HG02571 (cell line): ENCODE data around the gene USP4.

Source experiments
- ATAC-seq: cut with Tn5 transposase; IDR thresholded peaks from one replicate; pipeline ENCODE4 v1.9.1; 2021; ENCODE audit warnings: mild to moderate bottlenecking, moderate library complexity; ENCODE audit not compliant: unreplicated experiment

Gene USP4

DNA sequence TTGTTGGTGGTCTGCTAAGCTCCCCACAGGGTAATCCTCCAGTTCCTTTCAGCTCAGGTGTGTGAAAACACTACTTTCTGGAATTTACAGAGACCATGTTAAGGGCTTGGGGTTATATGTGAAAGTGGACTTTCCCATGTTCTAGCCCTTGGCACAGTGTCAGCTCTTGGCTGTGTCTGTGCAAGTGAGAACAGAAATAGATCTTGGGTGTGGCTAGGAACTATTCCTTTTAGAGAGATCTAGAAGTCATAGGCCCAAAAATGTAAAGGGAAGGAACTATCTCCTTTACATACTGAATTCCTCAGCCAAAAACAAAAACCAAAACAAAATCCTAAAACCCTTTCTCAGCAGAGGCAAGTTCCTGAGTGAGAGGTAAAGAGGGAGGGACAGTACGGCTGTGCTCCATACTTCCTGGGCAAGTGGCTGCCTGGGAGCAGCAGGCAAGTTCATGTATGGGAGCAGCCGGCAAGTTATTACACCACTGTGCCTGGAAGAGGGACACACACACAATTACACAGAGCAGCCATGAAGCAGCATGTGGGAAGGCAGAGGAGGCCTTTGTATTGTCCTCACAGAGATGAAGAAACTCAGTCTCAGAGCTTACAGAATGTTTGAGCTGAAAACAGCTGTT, 43.0 kb downstream of the USP4 start:
- ATAC-seq: no peak

DNA sequence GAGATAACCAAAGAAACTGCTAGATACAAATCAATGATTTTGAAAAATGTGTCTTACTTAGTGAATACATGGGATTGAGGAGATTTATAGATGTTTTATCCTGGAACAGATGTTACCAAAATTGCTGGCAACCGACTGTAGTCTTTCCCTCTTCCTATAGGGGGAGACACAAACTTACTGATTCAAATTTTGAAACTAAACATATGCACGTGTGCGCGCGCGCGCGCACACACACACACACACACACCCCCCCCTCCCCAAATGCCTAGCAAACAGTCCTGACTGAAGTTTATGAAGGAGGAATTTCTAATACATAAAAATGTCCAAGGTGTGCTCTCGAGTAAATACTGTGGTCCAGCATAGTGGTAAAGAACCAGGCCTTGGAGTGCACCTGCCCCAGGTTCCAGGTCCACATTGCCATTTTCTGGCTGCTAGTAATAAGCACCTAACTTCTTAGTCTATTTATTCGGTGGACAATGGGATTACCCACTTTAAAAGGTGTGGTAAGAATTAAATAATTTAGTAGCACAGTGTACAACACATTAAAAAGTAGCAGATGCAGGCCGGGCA, 44.3 kb downstream of the USP4 start:
- ATAC-seq: no peak

DNA sequence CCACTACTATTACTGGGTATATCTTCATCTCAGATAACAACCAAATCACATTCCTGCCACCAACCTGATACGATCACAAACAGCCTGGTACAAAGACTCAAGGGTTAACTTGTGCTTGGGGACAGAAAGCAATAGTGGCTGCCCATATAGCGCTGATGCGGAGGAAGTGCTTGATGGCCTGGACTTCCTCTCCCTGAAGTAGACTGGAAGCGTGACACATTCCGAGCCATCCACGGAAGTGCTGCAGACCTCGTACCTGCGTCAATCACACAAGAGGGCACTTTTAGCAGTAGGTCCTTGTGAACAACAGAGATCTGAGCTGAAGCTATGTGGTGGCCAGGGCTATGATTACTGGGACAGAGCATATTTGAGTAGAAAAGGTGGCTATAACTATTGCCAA, 45.5 kb downstream of the USP4 start:
- ATAC-seq: no peak

- no peak for ATAC-seq
Observed at GRCh38 chr3:49283997-49284396, 55.9 kb downstream of the USP4 start.

GRCh38 chr3:49279376-49279775, 60.5 kb downstream of the USP4 start:
- ATAC-seq: no peak

DNA sequence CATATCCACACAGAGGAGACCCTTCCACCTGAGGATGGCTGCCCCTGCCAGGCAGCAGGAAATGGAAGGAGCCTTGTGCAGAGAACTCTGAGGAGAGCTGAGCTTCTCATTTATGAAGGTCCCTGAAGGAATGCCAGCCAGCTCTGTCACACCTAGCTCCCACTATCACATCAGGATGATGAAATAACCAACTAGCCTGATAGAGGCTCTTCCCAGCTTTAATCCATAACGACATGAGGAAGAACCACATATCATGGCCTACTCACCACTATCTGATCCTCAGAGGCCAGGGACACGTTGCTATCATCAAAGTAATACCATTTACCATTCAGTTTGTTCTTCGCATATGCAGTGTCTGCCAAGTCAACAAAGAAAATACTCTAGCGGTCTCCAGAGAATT, 61.3 kb downstream of the USP4 start:
- no peak for ATAC-seq

DNA sequence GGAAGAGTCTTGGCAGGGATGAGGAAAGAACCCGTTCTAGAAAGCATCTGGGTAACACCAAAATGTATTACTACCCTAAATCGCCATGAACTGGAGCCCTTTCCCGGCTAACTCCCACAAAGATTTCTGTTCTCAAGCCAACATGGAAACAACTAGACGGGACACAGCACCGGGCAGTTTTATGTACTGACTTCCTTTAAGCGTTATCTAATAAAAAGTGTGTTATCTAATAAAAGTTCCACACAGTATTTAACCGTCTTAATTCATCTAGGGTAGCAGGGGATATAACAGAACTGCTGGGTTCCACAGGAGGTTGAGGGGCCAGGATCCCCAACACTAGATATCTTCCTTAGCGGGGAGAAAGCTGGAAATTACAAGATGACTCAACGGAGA, 62.5 kb downstream of the USP4 start:
- no peak for ATAC-seq

DNA sequence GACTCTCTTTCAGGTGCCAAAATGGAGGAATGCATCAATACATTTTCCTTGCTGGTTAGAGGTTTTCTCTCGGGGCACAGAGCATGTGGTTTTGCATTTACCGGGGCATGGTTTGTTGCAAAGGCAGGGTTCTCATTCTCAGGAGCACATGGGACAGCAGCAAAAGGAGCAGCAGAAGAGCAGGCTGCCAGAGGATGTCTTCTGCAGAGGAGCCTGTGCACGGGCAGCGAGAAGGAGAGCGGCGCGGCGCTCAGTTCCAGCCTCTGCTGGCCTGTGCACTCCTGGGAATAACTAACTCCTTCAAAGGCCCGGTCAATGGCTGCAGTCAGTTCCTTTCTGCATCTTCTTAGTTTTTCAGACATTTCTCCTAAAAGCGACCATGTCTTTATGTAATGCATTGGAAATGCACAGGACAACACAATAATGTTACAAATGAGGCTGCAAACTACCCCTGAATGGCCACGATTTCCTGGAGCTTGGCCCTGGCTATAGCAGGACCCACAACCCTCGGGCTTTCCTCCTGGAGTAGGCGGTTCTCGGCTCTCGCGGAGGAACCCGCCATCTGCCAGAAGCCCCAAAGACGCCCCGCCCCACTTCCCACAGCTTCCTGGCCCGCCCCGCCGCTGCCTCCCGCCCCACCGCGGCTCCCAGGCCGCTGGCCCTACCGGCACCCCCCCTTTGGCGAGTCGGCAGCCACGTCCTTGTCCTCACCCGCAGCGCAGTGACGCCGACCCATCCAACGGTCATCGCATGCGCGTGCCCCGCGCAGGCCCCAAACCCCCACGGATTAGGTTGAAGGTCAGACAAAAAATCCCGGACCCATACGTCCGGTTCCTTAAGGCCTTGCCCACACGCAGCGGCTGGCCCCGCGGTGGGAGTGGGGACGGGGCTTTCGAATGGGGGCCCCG, 63.1 kb downstream of the USP4 start, which contains the start of gene C3orf62:
TSS of gene C3orf62 (minus strand) at position 758 of the 908 bp plus-strand sequence. CDS start at position 398, 360 bp downstream.
- peak; percentile 62 for ATAC-seq

DNA sequence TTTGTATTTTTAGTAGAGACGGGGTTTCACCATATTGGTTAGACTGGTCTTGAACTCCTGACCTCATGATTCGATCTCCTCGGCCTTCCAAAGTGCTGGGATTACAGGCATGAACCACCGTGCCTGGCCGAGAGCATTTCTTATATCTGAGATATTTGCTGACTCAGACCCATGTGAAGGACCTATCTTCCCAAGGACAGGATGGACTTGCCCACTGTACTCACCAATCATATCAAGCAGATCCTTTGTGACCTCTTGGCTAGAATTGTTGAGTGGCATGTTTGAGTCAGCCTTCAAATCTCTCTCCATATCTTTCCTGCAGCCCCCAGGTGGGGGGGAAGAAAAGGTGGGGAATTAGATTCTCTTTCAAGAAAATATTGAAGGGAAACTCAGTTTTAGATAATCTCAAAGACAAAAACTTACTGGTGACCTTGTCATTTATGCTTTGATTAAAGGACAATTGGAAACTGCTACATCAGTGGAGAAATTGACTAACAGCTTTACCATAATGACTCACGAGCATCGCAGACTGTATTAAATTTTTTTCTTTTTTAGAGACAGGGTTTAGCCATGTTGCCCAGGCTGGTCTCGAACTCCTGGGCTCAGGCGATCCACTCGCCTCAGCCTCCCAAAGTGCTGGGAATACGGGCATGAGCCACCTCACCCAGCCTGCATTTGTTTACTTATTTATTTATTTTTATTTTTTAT, 65.9 kb downstream of the USP4 start:
- ATAC-seq: no peak

DNA sequence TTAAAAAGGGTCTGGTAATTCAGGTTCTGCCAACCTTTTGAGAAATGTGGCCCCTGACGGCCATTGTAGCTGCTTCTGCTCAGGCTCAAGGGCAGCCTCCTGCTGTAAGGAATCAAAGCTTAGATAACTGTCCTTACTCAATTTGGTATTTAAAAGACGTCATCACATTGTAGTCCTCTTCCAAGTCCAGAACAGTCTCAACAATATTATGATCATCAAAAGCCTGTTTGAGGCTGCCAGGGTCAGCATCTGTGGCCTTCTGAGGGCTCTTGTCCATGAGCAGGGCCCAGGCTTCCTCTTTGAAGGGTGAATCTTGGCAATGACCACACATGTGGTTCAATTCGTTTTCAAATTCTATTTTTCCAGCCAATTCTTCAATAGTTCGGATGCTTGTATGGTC, 68.8 kb downstream of the USP4 start:
- ATAC-seq: no peak

DNA sequence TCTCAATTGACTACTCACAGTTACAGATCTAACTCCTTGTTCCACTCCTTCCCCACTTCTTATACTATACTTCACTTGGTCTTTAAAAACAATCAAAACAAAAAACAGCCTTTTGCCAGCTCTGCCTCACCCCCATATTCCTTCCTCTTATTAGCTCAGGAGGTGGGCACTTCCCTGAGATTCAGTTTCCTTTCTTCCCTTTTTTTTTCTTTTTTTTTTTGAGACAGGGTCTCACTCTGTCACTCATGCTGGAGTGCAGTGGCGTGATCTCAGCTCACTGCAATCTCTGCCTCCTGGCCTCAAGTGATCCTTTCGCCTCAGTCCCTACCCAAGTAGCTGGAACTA, 69.7 kb downstream of the USP4 start:
- ATAC-seq: no peak

- ATAC-seq: no peak
Observed at GRCh38 chr3:49269443-49270155, 70.3 kb downstream of the USP4 start.

GRCh38 chr3:49266410-49267095, 73.3 kb downstream of the USP4 start:
- no peak for ATAC-seq

DNA sequence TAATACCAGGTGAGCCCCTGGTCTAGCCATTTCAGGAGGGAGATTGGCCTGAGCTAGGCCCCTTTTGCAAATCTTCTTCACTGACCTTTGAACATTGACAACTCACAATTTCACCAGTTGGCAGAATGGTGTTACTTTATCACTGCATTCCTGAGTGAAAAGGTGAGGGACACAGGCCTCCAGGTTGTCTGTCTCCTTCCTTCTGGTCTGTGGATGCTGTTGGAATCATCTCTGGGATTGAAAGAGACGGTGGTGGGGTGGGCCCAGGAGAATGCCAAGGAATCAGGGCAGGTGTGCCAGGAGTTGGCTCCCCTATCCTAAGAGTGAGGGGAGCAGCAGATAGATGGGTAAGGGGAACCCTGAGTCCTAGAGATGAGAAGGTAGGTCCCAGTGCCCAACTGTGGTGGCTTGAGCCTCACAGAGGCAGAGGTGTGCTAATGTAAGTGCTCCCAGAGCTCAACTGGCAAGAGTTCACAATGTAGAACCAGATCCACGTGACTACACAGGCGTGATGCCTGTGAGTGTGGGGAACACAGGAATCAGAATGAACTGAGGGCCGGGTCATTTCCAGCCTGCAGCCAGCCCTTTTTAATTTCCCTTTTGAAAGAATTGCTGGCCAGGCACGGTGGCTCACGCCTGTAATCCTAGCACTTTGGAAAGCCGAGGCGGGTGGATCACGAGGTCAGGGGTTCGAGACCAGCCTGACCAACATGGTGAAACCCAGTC, 74.0 kb downstream of the USP4 start:
- no peak for ATAC-seq

DNA sequence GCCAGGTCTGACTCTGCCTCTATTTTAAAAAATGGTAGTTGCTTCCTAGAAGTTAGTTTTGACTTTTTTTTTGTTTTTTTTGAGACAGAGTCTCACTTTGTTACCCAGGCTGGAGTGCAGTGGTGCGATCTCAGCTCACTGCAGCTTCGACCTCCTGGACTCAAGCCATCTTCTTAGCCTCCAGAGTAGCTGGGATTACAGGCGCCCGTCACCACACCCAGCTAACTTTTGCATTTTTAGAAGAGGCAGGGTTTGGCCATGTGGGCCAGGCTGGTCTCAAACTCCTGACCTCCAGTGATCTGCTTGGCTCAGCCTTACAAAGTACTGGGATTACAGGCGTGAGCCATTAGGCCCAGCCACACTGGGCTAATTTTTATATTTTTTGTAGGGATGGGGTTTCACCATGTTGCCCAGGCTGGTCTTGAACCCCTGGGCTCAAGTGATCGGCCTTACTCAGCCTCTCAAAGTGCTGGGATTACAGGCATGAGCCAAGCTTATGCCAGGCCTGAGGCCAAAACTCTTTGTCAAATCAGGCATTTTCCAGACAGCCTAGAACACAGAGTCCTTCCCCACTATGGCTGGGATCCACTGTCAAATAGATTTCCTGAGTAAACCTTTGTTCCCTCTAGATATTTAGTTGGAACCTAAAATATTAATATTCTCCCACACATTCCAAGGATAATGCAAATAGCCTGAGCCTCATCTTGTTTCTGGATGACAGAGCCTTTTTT, 76.5 kb downstream of the USP4 start:
- no peak for ATAC-seq

GRCh38 chr3:49260806-49261324, 79.0 kb downstream of the USP4 start:
- ATAC-seq: no peak

- ATAC-seq: no peak
Observed at GRCh38 chr3:49257187-49257586, 82.7 kb downstream of the USP4 start.

DNA sequence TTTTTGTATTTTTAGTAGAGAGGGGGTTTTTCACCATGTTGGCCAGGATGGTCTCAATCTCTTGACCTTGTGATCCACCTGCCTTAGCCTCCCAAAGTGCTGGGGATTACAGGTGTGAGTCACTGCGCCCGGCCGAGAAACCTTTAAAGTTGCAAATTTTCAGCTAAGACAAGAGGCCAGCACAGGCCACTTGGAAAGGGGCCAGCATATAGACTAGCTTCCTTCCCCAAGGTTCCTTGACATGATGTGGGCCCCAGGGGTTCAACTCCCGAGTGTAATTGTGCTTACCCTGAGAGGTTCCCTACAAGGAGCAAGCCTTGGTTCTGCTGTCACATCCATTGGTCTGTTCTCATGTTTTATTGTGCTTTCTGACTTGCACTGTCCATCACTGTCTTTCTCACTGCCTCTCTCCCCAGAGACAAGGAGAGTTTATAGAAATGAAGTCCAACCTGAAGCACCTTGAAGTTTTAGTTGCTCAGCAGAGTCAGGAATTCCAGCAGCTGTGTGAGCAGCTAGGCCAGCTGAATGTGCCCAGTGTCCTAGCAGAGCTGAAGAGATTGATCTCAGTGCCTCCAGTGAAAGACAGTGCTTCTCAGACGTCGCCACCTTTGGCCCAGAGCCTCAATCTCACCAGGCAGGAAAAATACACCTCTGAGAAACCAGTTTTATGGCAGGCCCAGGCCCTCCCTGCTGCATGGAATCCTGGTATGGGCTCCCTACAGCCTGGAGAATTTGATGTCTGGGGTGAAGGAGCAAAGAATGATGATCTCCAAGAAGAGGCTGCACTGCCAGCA, 83.9 kb downstream of the USP4 start:
- ATAC-seq: no peak
